A549 (cell line): ENCODE results near the gene TULP3. TPM values are rescaled to one million over a fixed set of nuclear protein-coding genes. Genes with fewer than 3 reads are reported as not detected.
A peak's percentile ranks its signal among the peaks of the same experiment; 100 is the strongest.

Source experiments
- ATAC-seq, 2 experiments: fragments of 200-7000 bp in 1 of 2; fragments of >200 bp in 1 of 2; cut with Nextera tagmentation in 1 of 2; cut with Tn5 transposase in 1 of 2; 3 replicates each; pipeline versions ENCODE4 v1.8.0 to v1.9.1; 2018 to 2020; ENCODE audit warnings: mild to moderate bottlenecking in 1 of 2, moderate library complexity in 1 of 2
- CTCF ChIA-PET: fragments of 300-600 bp; sonication (Branson Sonifier 250); formaldehyde crosslinking; extraction: SDS; loops from one replicate; lab custom pipeline; 2021; ENCODE audit warnings: antibody characterized with exemption, inconsistent platforms; lab: Yijun Ruan, JAX
- POLR2A ChIA-PET: fragments of 350-600 bp; formaldehyde crosslinking; extraction: SDS; loops from one replicate; lab custom pipeline; 2021; ENCODE audit warnings: antibody characterized with exemption, inconsistent platforms; lab: Yijun Ruan, JAX
- DNase-seq, 2 experiments: peaks; one replicate each; pipeline versions ENCODE4 v3.0.0 to v3.0.0-alpha.2; 2011 to 2016; ENCODE audit warnings: low read depth in 1 of 2, low spot score in 1 of 2
- FAIRE-seq: peaks from 2 replicates; lab custom pipeline; 2011; peaks lifted over from hg19 to GRCh38; lab: Jason Lieb, UNC
- H3K27ac ChIP-seq, 2 experiments: fragments of >200 bp; sonication (Bioruptor Twin); formaldehyde crosslinking; 3 replicates each; pipeline ENCODE4 v1.5.1; 2016 to 2017
- H3K4me1 ChIP-seq: fragments of >200 bp; sonication (Bioruptor Twin); formaldehyde crosslinking; 3 replicates; pipeline ENCODE4 v1.6.1; 2016
- H3K4me2 ChIP-seq: fragments of >200 bp; sonication (Bioruptor Twin); formaldehyde crosslinking; 3 replicates; pipeline ENCODE4 v1.6.1; 2016
- H3K4me3 ChIP-seq: fragments of >200 bp; sonication (Bioruptor Twin); formaldehyde crosslinking; 3 replicates; pipeline ENCODE4 v1.5.1; 2016
- H3K9me3 ChIP-seq: fragments of >200 bp; sonication (Bioruptor Twin); formaldehyde crosslinking; 3 replicates; pipeline ENCODE4 v1.6.1; 2016
- BHLHE40 ChIP-seq: IDR thresholded peaks from 2 replicates; pipeline ENCODE4 v1.6.1; 2012; ENCODE audit warnings: low read depth, low read length, inconsistent platforms
- CEBPB ChIP-seq, 2 experiments: fragments of >200 bp in 1 of 2; sonication (Bioruptor Twin) in 1 of 2; formaldehyde crosslinking in 1 of 2; IDR thresholded peaks; 2 replicates each; pipeline ENCODE4 v1.6.1; 2012 to 2016
- CHD2 ChIP-seq: fragments of 150-350 bp; IDR thresholded peaks from 2 replicates; pipeline ENCODE4 v1.6.1; 2014; ENCODE audit warnings: low read length; ENCODE audit not compliant: partially characterized antibody
- E2F6 ChIP-seq: IDR thresholded peaks from 2 replicates; pipeline ENCODE4 v1.6.1; 2012; ENCODE audit warnings: low read depth, borderline replicate concordance
- EHF ChIP-seq: fragments of 250-450 bp; sonication (Bioruptor Pico); IDR thresholded peaks from 2 replicates; pipeline ENCODE4 v1.5.0; 2020; ENCODE audit warnings: mild to moderate bottlenecking
- FOSB ChIP-seq: fragments of 250-450 bp; sonication (Bioruptor Pico); IDR thresholded peaks from 2 replicates; pipeline ENCODE4 v1.5.0; 2020; ENCODE audit warnings: mild to moderate bottlenecking, moderate library complexity
- FOSL2 ChIP-seq, 2 experiments: fragments of 450-650 bp in 1 of 2; fragments of >200 bp in 1 of 2; sonication (Bioruptor Twin) in 1 of 2; formaldehyde crosslinking; IDR thresholded peaks; 2 replicates each; pipeline versions ENCODE4 v1.5.0 to v1.6.1; 2016 to 2020; ENCODE audit warnings: mild to moderate bottlenecking in 1 of 2, moderate library complexity in 1 of 2
- GATA3 ChIP-seq: IDR thresholded peaks from 2 replicates; pipeline ENCODE4 v1.6.1; 2012; ENCODE audit warnings: borderline replicate concordance
- HEYL ChIP-seq: fragments of 250-450 bp; sonication (Bioruptor Pico); IDR thresholded peaks from 2 replicates; pipeline ENCODE4 v1.8.0; 2021; ENCODE audit warnings: mild to moderate bottlenecking, moderate library complexity
- HMGXB4 ChIP-seq: fragments of 250-450 bp; sonication (Bioruptor Pico); IDR thresholded peaks from 2 replicates; pipeline ENCODE4 v1.5.0; 2021; ENCODE audit warnings: mild to moderate bottlenecking, moderate library complexity, borderline replicate concordance
- HOXA7 ChIP-seq: fragments of 250-450 bp; sonication (Bioruptor Pico); IDR thresholded peaks from 2 replicates; pipeline ENCODE4 v1.5.0; 2020; ENCODE audit warnings: mild to moderate bottlenecking, moderate library complexity
- HOXB5 ChIP-seq: fragments of 250-450 bp; sonication (Bioruptor Pico); IDR thresholded peaks from 2 replicates; pipeline ENCODE4 v1.5.0; 2020; ENCODE audit warnings: mild to moderate bottlenecking, moderate library complexity
- KDM1A ChIP-seq: fragments of 200-600 bp; sonication (generic); IDR thresholded peaks from 2 replicates; pipeline ENCODE4 v1.6.1; 2016; ENCODE audit warnings: low read depth, mild to moderate bottlenecking
- MAFK ChIP-seq: fragments of 450-650 bp; IDR thresholded peaks from 2 replicates; pipeline ENCODE4 v1.6.1; 2014; ENCODE audit not compliant: partially characterized antibody
- MAZ ChIP-seq: fragments of 150-350 bp; IDR thresholded peaks from 2 replicates; pipeline ENCODE4 v1.6.1; 2014; ENCODE audit warnings: antibody characterized with exemption, low read depth, low read length, borderline replicate concordance
- NFE2L2 ChIP-seq: fragments of 150-350 bp; conservative IDR thresholded peaks from 2 replicates; pipeline ENCODE4 v1.6.1; 2014; ENCODE audit warnings: low read length
- NR3C1 ChIP-seq: fragments of >200 bp; sonication (Bioruptor Twin); formaldehyde crosslinking; IDR thresholded peaks from 3 replicates; pipeline ENCODE4 v1.6.1; 2017
- RAD21 ChIP-seq, 2 experiments: fragments of >200 bp in 1 of 2; sonication (Bioruptor Twin) in 1 of 2; formaldehyde crosslinking in 1 of 2; IDR thresholded peaks in 1 of 2; conservative IDR thresholded peaks in 1 of 2; 2 replicates in 1 of 2; 3 replicates in 1 of 2; pipeline ENCODE4 v1.6.1; 2012 to 2018; ENCODE audit warnings: inconsistent platforms in 1 of 2
- RARB ChIP-seq: fragments of 250-450 bp; sonication (Bioruptor Pico); IDR thresholded peaks from 2 replicates; pipeline ENCODE4 v1.8.0; 2021; ENCODE audit warnings: mild to moderate bottlenecking, moderate library complexity
- RCOR1 ChIP-seq: fragments of 150-350 bp; IDR thresholded peaks from 2 replicates; pipeline ENCODE4 v1.6.1; 2014; ENCODE audit warnings: antibody characterized with exemption, low read length, low read depth
- RNF2 ChIP-seq: fragments of 200-600 bp; sonication (generic); IDR thresholded peaks from 2 replicates; pipeline ENCODE4 v1.6.1; 2016; ENCODE audit warnings: low read depth, mild to moderate bottlenecking, antibody characterized with exemption, moderate library complexity, borderline replicate concordance
- SMC3 ChIP-seq: fragments of >200 bp; sonication (Bioruptor Twin); formaldehyde crosslinking; IDR thresholded peaks from 3 replicates; pipeline ENCODE4 v1.6.1; 2018; ENCODE audit warnings: inconsistent platforms
- TFCP2L1 ChIP-seq: fragments of 250-450 bp; sonication (Bioruptor Pico); IDR thresholded peaks from 2 replicates; pipeline ENCODE4 v1.5.0; 2021; ENCODE audit warnings: mild to moderate bottlenecking
- ZFP36 ChIP-seq: fragments of 450-650 bp; IDR thresholded peaks from 2 replicates; pipeline ENCODE4 v1.6.1; 2014; ENCODE audit warnings: borderline replicate concordance; ENCODE audit not compliant: partially characterized antibody
- ZSCAN20 ChIP-seq: fragments of 250-450 bp; sonication (Bioruptor Pico); IDR thresholded peaks from 2 replicates; pipeline ENCODE4 v1.8.0; 2022; ENCODE audit warnings: mild to moderate bottlenecking, moderate library complexity
- WGBS: methylation state at CpG from one replicate; pipeline ENCODE4 v1.1.6; 2017; ENCODE audit errors: missing lambda C conversion rate; 5-methylcytosine and 5-hydroxymethylcytosine counted together
- polyA plus RNA-seq, 4 experiments: library from polyadenylated mRNA; depleted of rRNA in 3 of 4; stranded (reverse); fragments of >200 nt; fragmentation: RNase III in 1 of 4; extraction: RNeasy Plus Mini Kit Qiagen cat#74134 plus additional on column Dnase treatment in 1 of 4; gene quantifications; 2 replicates in 3 of 4; 3 replicates in 1 of 4; pipeline ENCODE4 v1.2.3, GENCODE V29; 2011 to 2017

TULP3 gene
- polyA plus RNA-seq, 2 of the 4 experiments (the other 2 are of a cell fraction): 19.6 to 32.9 TPM

GRCh38 chr12:2959505-2960389 lies 69.1 kb downstream of the TULP3 start (continued):
- TF ChIP-seq RAD21 (conservative IDR thresholded peaks at IDR 0.05 in 1 of 2, IDR thresholded peaks at IDR 0.05 in 1 of 2) (no peak), HMGXB4 (no peak), RCOR1 (no peak), CHD2 (no peak), ZFP36 (no peak), NR3C1 (no peak)
- TF ChIP-seq, all 56 proteins: peak for 7

GRCh38 chr12:2960390-2960956 lies 69.8 kb downstream of the TULP3 start:
- CTCF ChIA-PET: interaction anchor here (0.7 to 1.3 kb wide), 7 partner anchors 9 to 107 kb away, joined by 3 to 4 read pairs (median 3); no protein-coding TSS in a partner anchor
- TF ChIP-seq KDM1A: no peak
- no peak for TF ChIP-seq FOSL2 (IDR thresholded peaks at IDR 0.05)
- TF ChIP-seq FOSL2 (CRISPR knock-in tag; IDR thresholded peaks at IDR 0.05): no peak
- TF ChIP-seq BHLHE40: no peak
- no peak for TF ChIP-seq NFE2L2
- no peak for TF ChIP-seq E2F6
- TF ChIP-seq GATA3: no peak
- no peak for TF ChIP-seq TFCP2L1
- TF ChIP-seq HOXB5: no peak
- TF ChIP-seq ZSCAN20: no peak
- TF ChIP-seq EHF (CRISPR knock-in tag): no peak
- no peak for TF ChIP-seq CHD2
- TF ChIP-seq SMC3: no peak
- no peak for TF ChIP-seq CEBPB (IDR thresholded peaks at IDR 0.05)
- TF ChIP-seq MAFK: no peak
- no peak for TF ChIP-seq HEYL (CRISPR knock-in tag)
- FAIRE-seq: no peak
- Histone ChIP-seq H3K27ac (peak overlapping the region; percentile 98 to 99), H3K4me3 (peak overlapping the region; percentile 86), H3K4me1 (peaks cover 28% of the 10 kb centered on the region), H3K9me3 (no peaks in the 10 kb centered on the region), H3K4me2 (peak overlapping the region; percentile 89)
- peak; percentile 29 to 40 for DNase-seq
- ATAC-seq: peak in 1 of 2 experiments; percentile 29; a peak in 4 of 6 replicates
- WGBS: 27% methylated on average over 18 of the region's 18 CpGs
- POLR2A ChIA-PET: interaction anchor here (0.6 to 1.0 kb wide), 2 partner anchors 70 to 83 kb away, joined by 3 read pairs; partner anchors contain the start of genes FOXM1, RHNO1 and TULP3

GRCh38 chr12:2960996-2961616 lies 70.4 kb downstream of the TULP3 start:
- WGBS: 49% methylated on average over 10 of the region's 10 CpGs
- TF ChIP-seq MAZ (no peak), E2F6 (no peak), FOSB (CRISPR knock-in tag) (no peak), RARB (CRISPR knock-in tag) (no peak), RNF2 (no peak), HOXA7 (CRISPR knock-in tag) (no peak)
- DNase-seq: no peak
- ChIA-PET POLR2A (no interaction called here), CTCF (interaction anchor here (0.6 to 1.1 kb wide), 6 partner anchors 9 to 206 kb away, joined by 3 to 4 read pairs (median 3); no protein-coding TSS in a partner anchor)
- Histone ChIP-seq H3K4me2 (peak overlapping the region; percentile 89), H3K27ac (peak overlapping the region; percentile 30 to 99; a peak in 4 of 6 replicates), H3K9me3 (no peaks in the 10 kb centered on the region), H3K4me1 (peaks cover 28% of the 10 kb centered on the region), H3K4me3 (peak overlapping the region; percentile 86)
- ATAC-seq: no peak
- no peak for FAIRE-seq
